ENCODE measurements around the gene PRKD1. TPM values are rescaled to one million over a fixed set of nuclear protein-coding genes. Genes with fewer than 3 reads are reported as not detected.

Gene PRKD1
- polyA plus RNA-seq, 1 of the 3 experiments (the other 2 are of a cell fraction): 0.07 TPM

DNA sequence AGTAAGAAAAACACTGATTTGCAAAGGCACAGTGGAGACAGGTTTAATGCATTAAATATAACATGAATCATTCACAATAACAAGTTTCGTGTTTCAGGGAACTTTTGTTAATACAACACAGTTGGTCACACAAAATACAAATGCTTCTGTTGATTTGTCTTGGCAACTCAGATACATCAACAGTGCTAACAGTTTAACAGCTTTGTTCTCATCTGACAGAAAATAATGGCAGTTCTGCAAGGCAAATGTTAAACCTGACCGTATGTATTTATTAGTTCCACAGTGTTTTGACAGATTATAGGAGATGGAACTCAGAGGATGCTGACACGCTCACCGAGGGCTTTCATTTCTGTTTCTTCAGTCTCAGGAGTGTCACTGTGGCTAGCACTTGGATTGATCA lies 350.7 kb downstream of the PRKD1 start:
- Histone ChIP-seq H3K4me3 (ENCODE audit: low read depth in 2 of 2, low read length in 1 of 2) (no peak overlapping the region), H3K9me2 (no peaks in the 10 kb centered on the region), H3K79me2 (ENCODE audit: insufficient read depth) (no peaks in the 10 kb centered on the region), H3K27me3 (ENCODE audit: insufficient read depth) (no peaks in the 10 kb centered on the region; the same call in 1 of the 2 replicates), H2AFZ (ENCODE audit: low read depth) (no peak overlapping the region), H3K27ac (ENCODE audit: low read depth in 2 of 2, low read length in 1 of 2) (no peak overlapping the region), H3K9ac (no peak overlapping the region), H3K9me3 (no peaks in the 10 kb centered on the region), H3K4me1 (ENCODE audit: control insufficient read depth in 1 of 2, insufficient read depth in 2 of 2, low read depth in 1 of 2, low read length in 1 of 2) (no peaks in the 10 kb centered on the region), H4K20me1 (ENCODE audit: insufficient read depth) (no peaks in the 10 kb centered on the region), H3K4me2 (no peak overlapping the region), H3K36me3 (replicated peaks in 1 of 2; ENCODE audit: control insufficient read depth in 1 of 2, insufficient read depth in 2 of 2, low read length in 1 of 2) (no peaks in the 10 kb centered on the region), H3F3A (replicated peaks; ENCODE audit: insufficient read depth) (no peaks in the 10 kb centered on the region)
- POLR2A ChIA-PET: no interaction called here
- no peak for DNase-seq
- 6% methylated on average over 4 of the region's 4 CpGs for WGBS (ENCODE audit: low lambda C conversion rate)
- TF ChIP-seq ELF1 (IDR thresholded peaks at IDR 0.05): no peak
- TF ChIP-seq TAF1 (IDR thresholded peaks at IDR 0.05; ENCODE audit: borderline replicate concordance, low read depth, low read length): no peak
- no peak for TF ChIP-seq NRF1 (IDR thresholded peaks at IDR 0.05; ENCODE audit: low read depth, low read length)
- no peak for TF ChIP-seq MEF2A (IDR thresholded peaks at IDR 0.05; ENCODE audit: borderline replicate concordance, low read depth)
- no peak for TF ChIP-seq TEAD4 (IDR thresholded peaks at IDR 0.05; ENCODE audit: borderline replicate concordance, insufficient read depth)
- TF ChIP-seq, protein P1, sequence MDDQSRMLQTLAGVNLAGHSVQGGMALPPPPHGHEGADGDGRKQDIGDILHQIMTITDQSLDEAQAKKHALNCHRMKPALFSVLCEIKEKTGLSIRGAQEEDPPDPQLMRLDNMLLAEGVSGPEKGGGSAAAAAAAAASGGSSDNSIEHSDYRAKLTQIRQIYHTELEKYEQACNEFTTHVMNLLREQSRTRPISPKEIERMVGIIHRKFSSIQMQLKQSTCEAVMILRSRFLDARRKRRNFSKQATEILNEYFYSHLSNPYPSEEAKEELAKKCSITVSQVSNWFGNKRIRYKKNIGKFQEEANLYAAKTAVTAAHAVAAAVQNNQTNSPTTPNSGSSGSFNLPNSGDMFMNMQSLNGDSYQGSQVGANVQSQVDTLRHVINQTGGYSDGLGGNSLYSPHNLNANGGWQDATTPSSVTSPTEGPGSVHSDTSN (IDR thresholded peaks at IDR 0.05): no peak
- no peak for TF ChIP-seq YY1 (IDR thresholded peaks at IDR 0.05; ENCODE audit: low read depth)
- TF ChIP-seq CHD2 (IDR thresholded peaks at IDR 0.05; ENCODE audit: low read length, partially characterized antibody): no peak
- TF ChIP-seq, protein P2, sequence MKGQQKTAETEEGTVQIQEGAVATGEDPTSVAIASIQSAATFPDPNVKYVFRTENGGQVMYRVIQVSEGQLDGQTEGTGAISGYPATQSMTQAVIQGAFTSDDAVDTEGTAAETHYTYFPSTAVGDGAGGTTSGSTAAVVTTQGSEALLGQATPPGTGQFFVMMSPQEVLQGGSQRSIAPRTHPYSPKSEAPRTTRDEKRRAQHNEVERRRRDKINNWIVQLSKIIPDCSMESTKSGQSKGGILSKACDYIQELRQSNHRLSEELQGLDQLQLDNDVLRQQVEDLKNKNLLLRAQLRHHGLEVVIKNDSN (IDR thresholded peaks at IDR 0.05; ENCODE audit: borderline replicate concordance, low read depth): no peak
- no peak for TF ChIP-seq RXRA (IDR thresholded peaks at IDR 0.05; ENCODE audit: borderline replicate concordance, low read depth)
- no peak for TF ChIP-seq RFX5 (IDR thresholded peaks at IDR 0.05; ENCODE audit: low read length)
- TF ChIP-seq, protein P3, sequence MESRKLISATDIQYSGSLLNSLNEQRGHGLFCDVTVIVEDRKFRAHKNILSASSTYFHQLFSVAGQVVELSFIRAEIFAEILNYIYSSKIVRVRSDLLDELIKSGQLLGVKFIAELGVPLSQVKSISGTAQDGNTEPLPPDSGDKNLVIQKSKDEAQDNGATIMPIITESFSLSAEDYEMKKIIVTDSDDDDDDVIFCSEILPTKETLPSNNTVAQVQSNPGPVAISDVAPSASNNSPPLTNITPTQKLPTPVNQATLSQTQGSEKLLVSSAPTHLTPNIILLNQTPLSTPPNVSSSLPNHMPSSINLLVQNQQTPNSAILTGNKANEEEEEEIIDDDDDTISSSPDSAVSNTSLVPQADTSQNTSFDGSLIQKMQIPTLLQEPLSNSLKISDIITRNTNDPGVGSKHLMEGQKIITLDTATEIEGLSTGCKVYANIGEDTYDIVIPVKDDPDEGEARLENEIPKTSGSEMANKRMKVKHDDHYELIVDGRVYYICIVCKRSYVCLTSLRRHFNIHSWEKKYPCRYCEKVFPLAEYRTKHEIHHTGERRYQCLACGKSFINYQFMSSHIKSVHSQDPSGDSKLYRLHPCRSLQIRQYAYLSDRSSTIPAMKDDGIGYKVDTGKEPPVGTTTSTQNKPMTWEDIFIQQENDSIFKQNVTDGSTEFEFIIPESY (IDR thresholded peaks at IDR 0.05; ENCODE audit: borderline replicate concordance, low read depth): no peak
- no peak for TF ChIP-seq FOXM1 (IDR thresholded peaks at IDR 0.05; ENCODE audit: low read depth)
- no peak for TF ChIP-seq FOXJ3 (CRISPR knock-in tag; IDR thresholded peaks at IDR 0.05)
- no peak for TF ChIP-seq GATA2 (CRISPR knock-in tag; IDR thresholded peaks at IDR 0.05)
- no peak for TF ChIP-seq RAD21 (IDR thresholded peaks at IDR 0.05; ENCODE audit: low read length)
- CTCF ChIA-PET: no interaction called here

DNA sequence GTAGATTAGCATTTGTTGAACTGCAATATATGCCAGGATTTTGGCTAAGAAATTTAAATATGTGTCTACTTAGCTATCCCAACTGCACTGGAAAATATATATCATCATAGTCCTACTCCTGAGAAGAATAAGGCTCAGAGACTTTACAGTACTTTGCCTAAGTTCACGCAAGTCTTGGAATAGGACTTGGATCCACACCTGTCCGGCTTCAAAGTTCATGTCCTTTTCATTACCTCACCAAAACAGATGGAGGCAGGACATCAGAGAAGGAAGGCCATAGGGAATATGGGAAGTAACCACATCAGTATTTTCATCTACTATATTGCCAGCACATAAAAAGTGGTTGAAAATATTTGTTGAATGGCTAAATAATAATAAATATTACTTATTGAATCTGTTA lies 358.5 kb downstream of the PRKD1 start:
- no peaks in the 10 kb centered on the region for H3K4me1 ChIP-seq (ENCODE audit: control insufficient read depth in 1 of 2, insufficient read depth in 2 of 2, low read depth in 1 of 2, low read length in 1 of 2)
- no peak overlapping the region for H2AFZ ChIP-seq (ENCODE audit: low read depth)
- H3K9me3 ChIP-seq: no peaks in the 10 kb centered on the region
- H3K36me3 ChIP-seq (replicated peaks in 1 of 2; ENCODE audit: control insufficient read depth in 1 of 2, insufficient read depth in 2 of 2, low read length in 1 of 2): no peaks in the 10 kb centered on the region
- H3K27ac ChIP-seq (ENCODE audit: low read depth in 2 of 2, low read length in 1 of 2): no peak overlapping the region
- no peak overlapping the region for H3K4me3 ChIP-seq (ENCODE audit: low read depth in 2 of 2, low read length in 1 of 2)
- CTCF ChIA-PET: no interaction called here
- DNase-seq: no peak
- no peaks in the 10 kb centered on the region for H3F3A ChIP-seq (replicated peaks; ENCODE audit: insufficient read depth)
- H3K4me2 ChIP-seq: no peak overlapping the region
- H3K9me2 ChIP-seq: no peaks in the 10 kb centered on the region
- POLR2A ChIA-PET: no interaction called here
- no peaks in the 10 kb centered on the region for H3K79me2 ChIP-seq (ENCODE audit: insufficient read depth)
- 13% methylated on average over 2 of the region's 2 CpGs for WGBS (ENCODE audit: low lambda C conversion rate)
- H4K20me1 ChIP-seq (ENCODE audit: insufficient read depth): no peaks in the 10 kb centered on the region
- H3K27me3 ChIP-seq (ENCODE audit: insufficient read depth): no peaks in the 10 kb centered on the region
- no peak overlapping the region for H3K9ac ChIP-seq
- TF ChIP-seq, protein P4, sequence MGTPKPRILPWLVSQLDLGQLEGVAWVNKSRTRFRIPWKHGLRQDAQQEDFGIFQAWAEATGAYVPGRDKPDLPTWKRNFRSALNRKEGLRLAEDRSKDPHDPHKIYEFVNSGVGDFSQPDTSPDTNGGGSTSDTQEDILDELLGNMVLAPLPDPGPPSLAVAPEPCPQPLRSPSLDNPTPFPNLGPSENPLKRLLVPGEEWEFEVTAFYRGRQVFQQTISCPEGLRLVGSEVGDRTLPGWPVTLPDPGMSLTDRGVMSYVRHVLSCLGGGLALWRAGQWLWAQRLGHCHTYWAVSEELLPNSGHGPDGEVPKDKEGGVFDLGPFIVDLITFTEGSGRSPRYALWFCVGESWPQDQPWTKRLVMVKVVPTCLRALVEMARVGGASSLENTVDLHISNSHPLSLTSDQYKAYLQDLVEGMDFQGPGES (IDR thresholded peaks at IDR 0.05; ENCODE audit: low read depth, low read length): no peak
- TF ChIP-seq SMC3 (IDR thresholded peaks at IDR 0.05; ENCODE audit: low read depth, low read length) (no peak), FOSL2 (IDR thresholded peaks at IDR 0.05; ENCODE audit: borderline replicate concordance, low read depth) (no peak), NRF1 (IDR thresholded peaks at IDR 0.05; ENCODE audit: low read depth, low read length) (no peak), TEAD4 (IDR thresholded peaks at IDR 0.05; ENCODE audit: borderline replicate concordance, insufficient read depth) (no peak)
- TF ChIP-seq, protein P5, sequence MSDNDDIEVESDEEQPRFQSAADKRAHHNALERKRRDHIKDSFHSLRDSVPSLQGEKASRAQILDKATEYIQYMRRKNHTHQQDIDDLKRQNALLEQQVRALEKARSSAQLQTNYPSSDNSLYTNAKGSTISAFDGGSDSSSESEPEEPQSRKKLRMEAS (IDR thresholded peaks at IDR 0.05; ENCODE audit: low read depth): no peak
- TF ChIP-seq, protein P6, sequence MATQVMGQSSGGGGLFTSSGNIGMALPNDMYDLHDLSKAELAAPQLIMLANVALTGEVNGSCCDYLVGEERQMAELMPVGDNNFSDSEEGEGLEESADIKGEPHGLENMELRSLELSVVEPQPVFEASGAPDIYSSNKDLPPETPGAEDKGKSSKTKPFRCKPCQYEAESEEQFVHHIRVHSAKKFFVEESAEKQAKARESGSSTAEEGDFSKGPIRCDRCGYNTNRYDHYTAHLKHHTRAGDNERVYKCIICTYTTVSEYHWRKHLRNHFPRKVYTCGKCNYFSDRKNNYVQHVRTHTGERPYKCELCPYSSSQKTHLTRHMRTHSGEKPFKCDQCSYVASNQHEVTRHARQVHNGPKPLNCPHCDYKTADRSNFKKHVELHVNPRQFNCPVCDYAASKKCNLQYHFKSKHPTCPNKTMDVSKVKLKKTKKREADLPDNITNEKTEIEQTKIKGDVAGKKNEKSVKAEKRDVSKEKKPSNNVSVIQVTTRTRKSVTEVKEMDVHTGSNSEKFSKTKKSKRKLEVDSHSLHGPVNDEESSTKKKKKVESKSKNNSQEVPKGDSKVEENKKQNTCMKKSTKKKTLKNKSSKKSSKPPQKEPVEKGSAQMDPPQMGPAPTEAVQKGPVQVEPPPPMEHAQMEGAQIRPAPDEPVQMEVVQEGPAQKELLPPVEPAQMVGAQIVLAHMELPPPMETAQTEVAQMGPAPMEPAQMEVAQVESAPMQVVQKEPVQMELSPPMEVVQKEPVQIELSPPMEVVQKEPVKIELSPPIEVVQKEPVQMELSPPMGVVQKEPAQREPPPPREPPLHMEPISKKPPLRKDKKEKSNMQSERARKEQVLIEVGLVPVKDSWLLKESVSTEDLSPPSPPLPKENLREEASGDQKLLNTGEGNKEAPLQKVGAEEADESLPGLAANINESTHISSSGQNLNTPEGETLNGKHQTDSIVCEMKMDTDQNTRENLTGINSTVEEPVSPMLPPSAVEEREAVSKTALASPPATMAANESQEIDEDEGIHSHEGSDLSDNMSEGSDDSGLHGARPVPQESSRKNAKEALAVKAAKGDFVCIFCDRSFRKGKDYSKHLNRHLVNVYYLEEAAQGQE (IDR thresholded peaks at IDR 0.05; ENCODE audit: low read depth, low read length): no peak

All from SK-N-SH (cell line).